ENCODE results near the gene FERMT1.

The FERMT1 gene

GRCh38 chr20:6074145-6074561 lies 48.7 kb downstream of the FERMT1 start:
- peak; percentile 43 for TF ChIP-seq CTCF (IDR thresholded peaks at IDR 0.05; ENCODE audit: insufficient read depth, low read depth, low read length, missing control alignments)
- no peak for DNase-seq (ENCODE audit: low read depth)
- H3K4me3 ChIP-seq (ENCODE audit: low read length): no peak overlapping the region

DNA sequence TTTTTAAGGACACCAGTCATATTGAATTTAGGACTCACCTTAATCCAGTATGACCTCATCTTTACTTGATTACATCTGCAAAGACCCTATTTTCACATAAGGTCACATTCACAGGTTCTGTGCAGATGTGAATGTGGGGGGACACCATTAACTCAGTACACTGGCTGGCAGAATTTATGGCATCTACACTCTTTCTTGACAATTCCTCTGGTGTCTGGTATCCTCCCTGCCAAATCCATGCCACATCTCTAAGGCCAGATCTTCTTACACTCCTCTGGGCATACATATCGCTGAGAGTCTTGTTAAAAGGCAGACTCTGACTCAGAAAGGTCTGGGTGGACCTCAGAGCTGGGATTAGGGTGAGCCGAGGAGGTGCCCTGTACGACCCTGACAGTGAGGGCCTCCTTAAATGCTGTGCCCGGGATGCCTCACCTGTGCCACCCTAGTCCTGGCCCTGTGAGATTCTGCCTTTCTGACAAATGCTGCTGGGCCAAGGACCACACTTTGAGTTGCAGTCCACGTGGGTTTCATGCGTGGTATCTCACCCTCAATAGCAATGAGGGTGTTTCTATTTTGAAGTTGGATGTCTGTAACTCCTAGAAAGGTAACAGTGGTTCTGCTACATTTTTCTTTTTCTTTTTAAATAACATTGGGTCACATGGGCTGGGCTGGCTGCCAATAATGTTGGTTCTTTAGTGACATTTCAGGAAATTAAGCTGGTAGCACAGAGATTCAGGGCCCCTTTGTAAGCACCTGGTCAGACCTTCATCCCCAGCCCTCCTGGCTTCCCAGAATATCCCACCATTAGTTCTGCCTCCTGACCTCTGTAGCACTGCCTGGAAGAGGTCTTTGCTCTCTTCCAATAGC lies 51.8 kb downstream of the FERMT1 start:
- no peak for DNase-seq (ENCODE audit: low read depth)
- no peak overlapping the region for H3K4me3 ChIP-seq (ENCODE audit: low read length)
- TF ChIP-seq CTCF (IDR thresholded peaks at IDR 0.05; ENCODE audit: insufficient read depth, low read depth, low read length, missing control alignments): no peak

GRCh38 chr20:6069669-6070068 lies 53.2 kb downstream of the FERMT1 start:
- TF ChIP-seq CTCF (IDR thresholded peaks at IDR 0.05; ENCODE audit: insufficient read depth, low read depth, low read length, missing control alignments): no peak
- DNase-seq (ENCODE audit: low read depth): no peak
- H3K4me3 ChIP-seq (ENCODE audit: low read length): no peak overlapping the region

- DNase-seq (ENCODE audit: low read depth): no peak
- H3K4me3 ChIP-seq (ENCODE audit: low read length): no peak overlapping the region
- TF ChIP-seq CTCF (IDR thresholded peaks at IDR 0.05; ENCODE audit: insufficient read depth, low read depth, low read length, missing control alignments): no peak
Observed at GRCh38 chr20:6067763-6068318, 55.0 kb downstream of the FERMT1 start.

- DNase-seq (ENCODE audit: low read depth): no peak
- no peak overlapping the region for H3K4me3 ChIP-seq (ENCODE audit: low read length)
- TF ChIP-seq CTCF (IDR thresholded peaks at IDR 0.05; ENCODE audit: insufficient read depth, low read depth, low read length, missing control alignments): no peak
Observed at GRCh38 chr20:6066582-6066981, 56.2 kb downstream of the FERMT1 start.

GRCh38 chr20:6061544-6061943 lies 61.3 kb downstream of the FERMT1 start:
- H3K4me3 ChIP-seq (ENCODE audit: low read length): no peak overlapping the region
- no peak for TF ChIP-seq CTCF (IDR thresholded peaks at IDR 0.05; ENCODE audit: insufficient read depth, low read depth, low read length, missing control alignments)
- no peak for DNase-seq (ENCODE audit: low read depth)

Data from epithelial cell of esophagus (primary cell).